HepG2 (cell line): ENCODE measurements around the gene DCP1B. TPM values are rescaled to one million over a fixed set of nuclear protein-coding genes. Genes with fewer than 3 reads are reported as not detected.
A peak's percentile ranks its signal among the peaks of the same experiment; 100 is the strongest.

Experiments used
- ATAD3A ChIP-seq: sonication (generic); formaldehyde crosslinking; IDR thresholded peaks from 2 replicates; pipeline ENCODE4 v1.4.0; 2020; ENCODE audit warnings: missing genetic modification reagents
- ELF4 ChIP-seq: sonication (generic); formaldehyde crosslinking; IDR thresholded peaks from 2 replicates; pipeline ENCODE4 v1.5.0; 2020; ENCODE audit warnings: missing genetic modification reagents, mild to moderate bottlenecking, moderate library complexity, borderline replicate concordance
- FOXC1 ChIP-seq: sonication (generic); formaldehyde crosslinking; IDR thresholded peaks from 2 replicates; pipeline ENCODE4 v1.8.0; 2022; ENCODE audit warnings: mild to moderate bottlenecking, missing genetic modification reagents, borderline replicate concordance
- FOXO4 ChIP-seq: sonication (generic); formaldehyde crosslinking; conservative IDR thresholded peaks from 2 replicates; pipeline ENCODE4 v1.8.1; 2023; ENCODE audit warnings: missing genetic modification reagents
- GFI1 ChIP-seq: sonication (generic); formaldehyde crosslinking; IDR thresholded peaks from 2 replicates; pipeline ENCODE4 v1.5.0; 2020; ENCODE audit warnings: missing genetic modification reagents, mild to moderate bottlenecking, borderline replicate concordance
- KDM5B ChIP-seq: sonication (generic); formaldehyde crosslinking; IDR thresholded peaks from 2 replicates; pipeline ENCODE4 v1.4.0; 2020; ENCODE audit warnings: missing genetic modification reagents, mild to moderate bottlenecking, borderline replicate concordance
- MAX ChIP-seq: IDR thresholded peaks from 2 replicates; pipeline ENCODE4 v1.6.1; 2012; ENCODE audit warnings: inconsistent platforms
- NCOA2 ChIP-seq: sonication (generic); formaldehyde crosslinking; IDR thresholded peaks from 2 replicates; pipeline ENCODE4 v1.8.0; 2022; ENCODE audit warnings: inconsistent platforms
- NR2F2 ChIP-seq: IDR thresholded peaks from 2 replicates; pipeline ENCODE4 v1.6.1; 2012; ENCODE audit warnings: low read depth, inconsistent platforms, borderline replicate concordance
- NR3C1 ChIP-seq: sonication (generic); formaldehyde crosslinking; IDR thresholded peaks from 2 replicates; pipeline ENCODE4 v1.4.0; 2020; ENCODE audit warnings: missing genetic modification reagents
- POLR2AphosphoS5 ChIP-seq: IDR thresholded peaks from 2 replicates; pipeline ENCODE4 v1.6.1; 2012; ENCODE audit warnings: low read depth, low read length
- RARA ChIP-seq: IDR thresholded peaks from 2 replicates; pipeline ENCODE4 v1.6.1; 2016; ENCODE audit warnings: missing genetic modification reagents, missing compliant biosample characterization
- RBM39 ChIP-seq: fragments of 200-400 bp; formaldehyde crosslinking; IDR thresholded peaks from one replicate; pipeline ENCODE4 v1.6.1; 2018; ENCODE audit warnings: antibody characterized with exemption, mild to moderate bottlenecking, low read depth, low read length; ENCODE audit not compliant: poor library complexity, severe bottlenecking
- REST ChIP-seq, 2 experiments: IDR thresholded peaks; 2 replicates each; pipeline ENCODE4 v1.6.1; 2011 to 2012; ENCODE audit warnings: low read length in 2 of 2, borderline replicate concordance in 1 of 2, low read depth in 1 of 2, mild to moderate bottlenecking in 1 of 2, moderate library complexity in 1 of 2
- SATB2 ChIP-seq: sonication (generic); formaldehyde crosslinking; IDR thresholded peaks from 2 replicates; pipeline ENCODE4 v1.5.0; 2020; ENCODE audit warnings: missing genetic modification reagents
- SMARCC2 ChIP-seq: fragments of 450-650 bp; IDR thresholded peaks from 2 replicates; pipeline ENCODE4 v1.6.1; 2017; ENCODE audit warnings: antibody characterized with exemption, mild to moderate bottlenecking
- TBX3 ChIP-seq: fragments of 450-650 bp; IDR thresholded peaks from 2 replicates; pipeline ENCODE4 v1.6.1; 2017; ENCODE audit warnings: antibody characterized with exemption, mild to moderate bottlenecking, inconsistent platforms, borderline replicate concordance
- ZFP1 ChIP-seq: IDR thresholded peaks from 2 replicates; pipeline ENCODE4 v1.6.1; 2016
- ZNF326 ChIP-seq: sonication (generic); formaldehyde crosslinking; IDR thresholded peaks from 2 replicates; pipeline ENCODE4 v1.4.0; 2020; ENCODE audit warnings: missing genetic modification reagents, borderline replicate concordance
- ZNF337 ChIP-seq: sonication (generic); formaldehyde crosslinking; IDR thresholded peaks from 2 replicates; pipeline ENCODE4 v1.5.1; 2020; ENCODE audit warnings: missing genetic modification reagents, low read depth, mild to moderate bottlenecking, borderline replicate concordance
- ZNF383 ChIP-seq: sonication (generic); formaldehyde crosslinking; IDR thresholded peaks from 2 replicates; pipeline ENCODE4 v1.4.0; 2020; ENCODE audit warnings: missing genetic modification reagents, mild to moderate bottlenecking, borderline replicate concordance
- ZNF431 ChIP-seq: sonication (generic); formaldehyde crosslinking; IDR thresholded peaks from 2 replicates; pipeline ENCODE4 v1.9.0; 2022; ENCODE audit warnings: missing genetic modification reagents, low read depth, mild to moderate bottlenecking, borderline replicate concordance
- ZNF619 ChIP-seq: sonication (generic); formaldehyde crosslinking; IDR thresholded peaks from 2 replicates; pipeline ENCODE4 v1.4.0; 2020; ENCODE audit warnings: mild to moderate bottlenecking, missing genetic modification reagents
- ZNF672 ChIP-seq: sonication (generic); formaldehyde crosslinking; IDR thresholded peaks from 2 replicates; pipeline ENCODE4 v1.8.1; 2022; ENCODE audit warnings: missing genetic modification reagents
- ZNF678 ChIP-seq: sonication (generic); formaldehyde crosslinking; IDR thresholded peaks from 2 replicates; pipeline ENCODE4 v1.4.0; 2020; ENCODE audit warnings: mild to moderate bottlenecking, missing genetic modification reagents
- ZNF777 ChIP-seq: sonication (generic); formaldehyde crosslinking; IDR thresholded peaks from 2 replicates; pipeline ENCODE4 v1.4.0; 2020; ENCODE audit warnings: missing genetic modification reagents
- ZSCAN5A ChIP-seq: sonication (generic); formaldehyde crosslinking; IDR thresholded peaks from 2 replicates; pipeline ENCODE4 v1.8.0; 2022; ENCODE audit warnings: mild to moderate bottlenecking, missing genetic modification reagents, borderline replicate concordance
- polyA plus RNA-seq, 8 experiments: library from polyadenylated mRNA; depleted of rRNA in 3 of 8; stranded (reverse) in 7 of 8; unstranded in 1 of 8; fragments of >200 nt; fragmentation: Illumina TruSeq in 4 of 8; extraction: Trizol in 4 of 8; gene quantifications; 2 replicates each; pipeline versions ENCODE4 v1.2.1 to v1.2.3, GENCODE V29; 2011 to 2016; ENCODE audit warnings: low read depth in 4 of 8, missing spikeins in 1 of 8, mixed read lengths in 1 of 8; ENCODE audit not compliant: insufficient read depth in 1 of 8
- total RNA-seq, 5 experiments: library from RNA; depleted of rRNA; stranded (reverse); fragments of >200 nt; fragmentation: Illumina TruSeq; extraction: Trizol; gene quantifications; 2 replicates each; pipeline ENCODE4 v1.2.3, GENCODE V29; 2016; ENCODE audit warnings: low read depth in 1 of 5

Gene DCP1B
- total and polyA plus RNA-seq, 2 of the 13 experiments (the other 11 are each of a cell fraction or from before 2014, with no cell fraction given) = 11.4 to 27.2 TPM

- TF ChIP-seq GFI1 (CRISPR knock-in tag) = peak; percentile 44; the same call in 1 of the 2 replicates
- TF ChIP-seq SMARCC2 = no peak
- TF ChIP-seq ZNF678 (CRISPR knock-in tag) = no peak
- no peak for TF ChIP-seq FOXO4 (CRISPR knock-in tag)
- no peak for TF ChIP-seq TBX3
- TF ChIP-seq POLR2AphosphoS5 = no peak
- peak; percentile 70 for TF ChIP-seq NCOA2
- no peak for TF ChIP-seq ZNF672
- no peak for TF ChIP-seq ZNF383
- TF ChIP-seq SATB2 = no peak
- TF ChIP-seq FOXC1 (CRISPR knock-in tag) = no peak
- TF ChIP-seq KDM5B = no peak
- no peak for TF ChIP-seq RBM39
- no peak for TF ChIP-seq MAX
- TF ChIP-seq ZSCAN5A (CRISPR knock-in tag) = no peak
- no peak for TF ChIP-seq ZNF431 (CRISPR knock-in tag)
- no peak for TF ChIP-seq ZNF326
- no peak for TF ChIP-seq ZNF777 (CRISPR knock-in tag)
- peak; percentile 58; the same call in 1 of the 2 replicates for TF ChIP-seq NR2F2
- TF ChIP-seq REST (IDR thresholded peaks at IDR 0.05; ENCODE audit: borderline replicate concordance in 1 of 2, low read depth in 1 of 2, low read length in 2 of 2) = no peak
- no peak for TF ChIP-seq ZNF619 (CRISPR knock-in tag)
- no peak for TF ChIP-seq ZFP1 (CRISPR knock-in tag)
- TF ChIP-seq ZNF337 (CRISPR knock-in tag) = no peak
- TF ChIP-seq ELF4 (CRISPR knock-in tag) = no peak
- peak; percentile 67 for TF ChIP-seq RARA (CRISPR knock-in tag)
- no peak for TF ChIP-seq ATAD3A (CRISPR knock-in tag)
- no peak for TF ChIP-seq NR3C1
These were observed 10.3 kb downstream of the DCP1B start (continued) for GRCh38 chr12:1993871-1994371.
